Neural cell (in vitro differentiated cells): Measurements from ENCODE around the gene ERBB4. TPM values are rescaled to one million over a fixed set of nuclear protein-coding genes. Genes with fewer than 3 reads are reported as not detected.

Experiments
- H2AFZ ChIP-seq: fragments of 200-600, 300-800 bp; sonication (generic), shearing (Covaris generic); 2 replicates; pipeline ENCODE4 v1.6.0; 2014; ENCODE audit warnings: low read depth, mild to moderate bottlenecking, antibody characterized with exemption, low read length, moderate library complexity
- H3F3A ChIP-seq: fragments of 200-600 bp; shearing (Covaris generic); 2 replicates; pipeline ENCODE4 v1.6.1; 2016; ENCODE audit warnings: mild to moderate bottlenecking, moderate library complexity, mixed read lengths, antibody characterized with exemption, low read length; ENCODE audit not compliant: insufficient read depth, poor library complexity, severe bottlenecking
- H3K27ac ChIP-seq: fragments of 200-600, 300-800 bp; sonication (generic), shearing (Covaris generic); 2 replicates; pipeline ENCODE4 v1.5.1; 2014; ENCODE audit warnings: mild to moderate bottlenecking, low read length, moderate library complexity
- H3K27me3 ChIP-seq: fragments of 300-800, 200-600 bp; sonication (generic), shearing (Covaris generic); 2 replicates; pipeline ENCODE4 v1.6.0; 2014; ENCODE audit warnings: mild to moderate bottlenecking, low read depth, low read length, moderate library complexity; ENCODE audit not compliant: insufficient read depth
- H3K36me3 ChIP-seq: fragments of 300-800, 200-600 bp; sonication (generic), shearing (Covaris generic); 2 replicates; pipeline ENCODE4 v1.5.1; 2014; ENCODE audit warnings: mild to moderate bottlenecking, antibody characterized with exemption, low read length, moderate library complexity; ENCODE audit not compliant: insufficient read depth
- H3K4me2 ChIP-seq: fragments of 300-800, 200-600 bp; sonication (generic), shearing (Covaris generic); 2 replicates; pipeline ENCODE4 v1.6.0; 2014; ENCODE audit warnings: mild to moderate bottlenecking, low read length
- H3K4me3 ChIP-seq: fragments of 300-800, 200-600 bp; sonication (generic), shearing (Covaris generic); 2 replicates; pipeline ENCODE4 v1.5.1; 2014; ENCODE audit warnings: mild to moderate bottlenecking, low read length, moderate library complexity
- H3K79me2 ChIP-seq: fragments of 200-600 bp; shearing (Covaris generic); replicated peaks from 2 replicates; pipeline ENCODE4 v1.6.0; 2014; ENCODE audit warnings: mild to moderate bottlenecking, low read length, moderate library complexity; ENCODE audit not compliant: insufficient read depth
- H3K9ac ChIP-seq: fragments of 300-800, 200-600 bp; sonication (generic), shearing (Covaris generic); 2 replicates; pipeline ENCODE4 v1.6.1; 2016; ENCODE audit warnings: mild to moderate bottlenecking, low read length, mixed read lengths
- H3K9me2 ChIP-seq: fragments of 200-600 bp; shearing (Covaris generic); 2 replicates; pipeline ENCODE4 v1.6.1; 2016; ENCODE audit warnings: mild to moderate bottlenecking, low read length, mixed read lengths; ENCODE audit not compliant: insufficient read depth
- H3K9me3 ChIP-seq: fragments of 200-600, 300-800 bp; sonication (generic), shearing (Covaris generic); 2 replicates; pipeline ENCODE4 v1.6.1; 2016; ENCODE audit warnings: mild to moderate bottlenecking, mixed run types, low read length, moderate library complexity, mixed read lengths
- H4K20me1 ChIP-seq: fragments of 200-600 bp; shearing (Covaris generic); 2 replicates; pipeline ENCODE4 v1.6.1; 2016; ENCODE audit warnings: mild to moderate bottlenecking, mixed run types; ENCODE audit not compliant: insufficient read depth
- CTCF ChIP-seq: fragments of 450-650 bp; IDR thresholded peaks from 2 replicates; pipeline ENCODE4 v1.5.1; 2014; ENCODE audit warnings: antibody characterized with exemption, mild to moderate bottlenecking, moderate library complexity; ENCODE audit not compliant: poor library complexity, severe bottlenecking
- EP300 ChIP-seq: fragments of 450-650 bp; conservative IDR thresholded peaks from 2 replicates; pipeline ENCODE4 v1.6.1; 2014; ENCODE audit warnings: antibody characterized with exemption, mild to moderate bottlenecking, moderate library complexity; ENCODE audit not compliant: poor library complexity, severe bottlenecking
- EZH2 ChIP-seq: fragments of 200-600, 300-800 bp; shearing (Covaris generic), sonication (generic); IDR thresholded peaks from 2 replicates; pipeline ENCODE4 v1.6.1; 2014; ENCODE audit warnings: antibody characterized with exemption, low read length, borderline replicate concordance, mild to moderate bottlenecking; ENCODE audit not compliant: insufficient read depth, poor library complexity, severe bottlenecking
- MXI1 ChIP-seq: fragments of 450-650 bp; conservative IDR thresholded peaks from 2 replicates; pipeline ENCODE4 v1.6.1; 2014; ENCODE audit warnings: antibody characterized with exemption, mild to moderate bottlenecking; ENCODE audit not compliant: poor library complexity, severe bottlenecking
- POLR2AphosphoS5 ChIP-seq: IDR thresholded peaks from 2 replicates; pipeline ENCODE4 v1.6.1; 2012
- RAD21 ChIP-seq: fragments of 450-650 bp; conservative IDR thresholded peaks from 2 replicates; pipeline ENCODE4 v1.6.1; 2014; ENCODE audit warnings: antibody characterized with exemption, mild to moderate bottlenecking, moderate library complexity
- REST ChIP-seq: IDR thresholded peaks from 2 replicates; pipeline ENCODE4 v1.6.1; 2012; ENCODE audit warnings: borderline replicate concordance
- SMC3 ChIP-seq: fragments of 450-650 bp; conservative IDR thresholded peaks from 2 replicates; pipeline ENCODE4 v1.6.1; 2014; ENCODE audit warnings: antibody characterized with exemption, mild to moderate bottlenecking, moderate library complexity; ENCODE audit not compliant: poor library complexity
- TAF1 ChIP-seq: IDR thresholded peaks from 2 replicates; pipeline ENCODE4 v1.6.1; 2012; ENCODE audit warnings: low read depth
- polyA plus RNA-seq: library from polyadenylated mRNA; depleted of rRNA; stranded (reverse); fragments of >200 nt; gene quantifications from 2 replicates; pipeline ENCODE4 v1.2.3, GENCODE V29; 2014

Gene ERBB4
- polyA plus RNA-seq, 1 donor from 2014 or later = 0.69 TPM

DNA sequence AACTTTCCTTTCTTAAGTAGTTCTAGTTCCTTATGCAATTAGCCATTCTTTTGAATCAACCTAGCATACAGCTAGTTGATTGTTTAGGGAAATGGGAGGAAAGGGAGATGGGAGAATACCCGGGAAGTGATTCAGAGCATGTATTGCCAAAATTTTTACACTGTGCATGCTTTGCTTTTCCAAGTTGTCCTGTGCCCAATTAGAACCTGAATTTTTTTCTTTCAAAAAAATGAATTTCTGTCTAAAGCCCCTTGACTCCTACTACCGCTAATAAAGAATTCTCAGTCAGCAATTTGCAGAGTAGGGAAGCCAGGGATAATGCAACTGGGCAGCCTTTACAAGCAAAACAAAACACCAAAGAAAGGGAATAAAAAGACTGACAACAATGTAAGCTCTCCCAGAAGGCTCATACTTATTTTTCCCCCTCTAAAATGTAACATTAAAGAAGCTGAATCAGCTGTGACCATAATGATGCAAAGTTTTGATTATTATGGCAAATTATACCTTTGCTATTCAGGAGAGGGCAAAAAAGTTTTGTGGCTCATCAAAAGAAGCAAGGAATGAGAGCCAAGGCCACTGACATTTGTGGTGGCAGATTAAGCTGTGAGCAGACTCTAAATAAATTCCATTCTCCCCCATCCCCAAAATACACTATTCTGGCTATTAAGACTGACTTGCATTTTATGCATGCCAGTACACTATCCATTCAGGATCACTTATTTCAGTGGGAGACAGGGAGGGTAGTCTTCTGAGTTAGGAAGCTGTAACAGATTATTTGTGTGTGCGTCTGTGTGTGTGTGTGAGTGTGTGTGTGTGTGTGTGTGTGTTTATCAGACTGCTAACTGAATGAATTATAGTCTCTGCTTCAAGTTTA lies 174.3 kb downstream of the ERBB4 start:
- Histone ChIP-seq H3K79me2 (no peaks in the 10 kb centered on the region), H3K27ac (no peak overlapping the region), H3F3A (no peaks in the 10 kb centered on the region), H3K4me3 (no peak overlapping the region), H3K9ac (no peak overlapping the region), H4K20me1 (no peaks in the 10 kb centered on the region), H3K4me2 (no peak overlapping the region), H3K27me3 (no peaks in the 10 kb centered on the region), H3K9me3 (no peaks in the 10 kb centered on the region), H3K36me3 (no peaks in the 10 kb centered on the region), H3K9me2 (no peaks in the 10 kb centered on the region), H2AFZ (no peak overlapping the region)
- TF ChIP-seq POLR2AphosphoS5 (no peak), REST (no peak), TAF1 (no peak), RAD21 (no peak), MXI1 (no peak), EZH2 (no peak), CTCF (no peak), SMC3 (no peak), EP300 (no peak)

GRCh38 chr2:212361174-212361756 lies 177.3 kb downstream of the ERBB4 start:
- no peaks in the 10 kb centered on the region for H3F3A ChIP-seq
- H3K9me2 ChIP-seq = no peaks in the 10 kb centered on the region
- TF ChIP-seq EP300 (peak; percentile 19), RAD21 (no peak)
- no peaks in the 10 kb centered on the region for H3K27me3 ChIP-seq
- no peak overlapping the region for H3K27ac ChIP-seq
- no peaks in the 10 kb centered on the region for H3K36me3 ChIP-seq
- no peaks in the 10 kb centered on the region for H4K20me1 ChIP-seq
- H3K9me3 ChIP-seq = no peaks in the 10 kb centered on the region
- H3K79me2 ChIP-seq = no peaks in the 10 kb centered on the region
- H3K9ac ChIP-seq = no peak overlapping the region
- no peak overlapping the region for H3K4me2 ChIP-seq
- no peak overlapping the region for H3K4me3 ChIP-seq
- no peak overlapping the region for H2AFZ ChIP-seq
